ENCODE data around the gene APBB2. TPM values are rescaled to one million over a fixed set of nuclear protein-coding genes. Genes with fewer than 3 reads are reported as not detected.

Gene APBB2
- total RNA-seq, 1 experiment from 2014 or later: 49.0 TPM

DNA sequence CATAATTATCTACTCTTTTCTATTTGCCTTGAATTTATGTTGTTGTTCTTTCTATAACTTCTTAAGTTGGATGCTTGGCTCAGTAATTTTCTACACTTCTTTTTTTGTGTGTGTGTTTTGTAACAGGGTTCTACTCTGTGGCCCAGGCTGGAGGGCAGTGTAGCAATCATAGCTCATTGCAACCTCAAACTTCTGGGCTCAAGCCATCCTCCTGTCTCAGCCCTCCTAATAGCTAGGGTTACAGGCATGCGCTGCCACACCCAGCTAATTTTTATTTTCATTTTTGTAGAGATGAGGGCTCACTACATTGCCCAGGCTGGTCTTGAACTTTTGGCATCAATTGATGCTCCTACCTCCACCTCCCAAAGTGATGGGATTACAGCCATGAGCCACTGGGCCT lies 21.7 kb upstream of the APBB2 start (continued):
- TF ChIP-seq, protein P1, sequence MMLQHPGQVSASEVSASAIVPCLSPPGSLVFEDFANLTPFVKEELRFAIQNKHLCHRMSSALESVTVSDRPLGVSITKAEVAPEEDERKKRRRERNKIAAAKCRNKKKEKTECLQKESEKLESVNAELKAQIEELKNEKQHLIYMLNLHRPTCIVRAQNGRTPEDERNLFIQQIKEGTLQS (CRISPR knock-in tag; conservative IDR thresholded peaks at IDR 0.05): no peak
- no peak for TF ChIP-seq AR (CRISPR knock-in tag; IDR thresholded peaks at IDR 0.05)

DNA sequence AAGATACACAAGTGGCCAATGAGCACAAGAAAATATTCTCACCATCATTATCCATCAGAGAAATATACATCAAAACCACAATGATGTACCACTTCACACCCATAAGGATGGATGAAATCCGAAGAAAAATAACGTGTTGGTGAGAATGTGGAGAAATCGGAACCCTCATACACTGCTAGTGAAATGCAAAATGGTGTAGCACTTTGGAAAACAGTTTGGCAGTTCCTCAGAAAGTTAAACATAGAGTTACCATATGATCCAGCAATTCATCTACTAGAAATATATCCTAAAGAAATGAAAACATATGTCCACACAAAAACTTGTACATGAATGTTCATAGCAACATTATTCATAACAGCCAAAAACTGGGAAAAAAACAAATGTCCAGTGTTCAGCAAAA lies 18.5 kb upstream of the APBB2 start:
- no peaks in the 10 kb centered on the region for H3K9me3 Mint-ChIP-seq
- H3K36me3 Mint-ChIP-seq: no peaks in the 10 kb centered on the region
- no peak overlapping the region for H3K27ac Mint-ChIP-seq
- no peaks in the 10 kb centered on the region for H3K4me1 Mint-ChIP-seq
- ChIA-PET CTCF (interaction anchor here (1.5 to 2.6 kb wide), 2 partner anchors 256 to 324 kb away, joined by 4 to 12 read pairs; no protein-coding TSS in a partner anchor), POLR2A (no interaction called here)
- H3K27me3 Mint-ChIP-seq (ENCODE audit: low read depth): no peaks in the 10 kb centered on the region; the same call in 1 of the 2 replicates
- ATAC-seq: no peak
- TF ChIP-seq, protein P2, sequence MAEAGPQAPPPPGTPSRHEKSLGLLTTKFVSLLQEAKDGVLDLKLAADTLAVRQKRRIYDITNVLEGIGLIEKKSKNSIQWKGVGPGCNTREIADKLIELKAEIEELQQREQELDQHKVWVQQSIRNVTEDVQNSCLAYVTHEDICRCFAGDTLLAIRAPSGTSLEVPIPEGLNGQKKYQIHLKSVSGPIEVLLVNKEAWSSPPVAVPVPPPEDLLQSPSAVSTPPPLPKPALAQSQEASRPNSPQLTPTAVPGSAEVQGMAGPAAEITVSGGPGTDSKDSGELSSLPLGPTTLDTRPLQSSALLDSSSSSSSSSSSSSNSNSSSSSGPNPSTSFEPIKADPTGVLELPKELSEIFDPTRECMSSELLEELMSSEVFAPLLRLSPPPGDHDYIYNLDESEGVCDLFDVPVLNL (CRISPR knock-in tag; IDR thresholded peaks at IDR 0.05; ENCODE audit: borderline replicate concordance, low read depth): no peak
- no peak for DNase-seq (ENCODE audit: low spot score)
- no peak overlapping the region for H3K4me3 Mint-ChIP-seq

DNA sequence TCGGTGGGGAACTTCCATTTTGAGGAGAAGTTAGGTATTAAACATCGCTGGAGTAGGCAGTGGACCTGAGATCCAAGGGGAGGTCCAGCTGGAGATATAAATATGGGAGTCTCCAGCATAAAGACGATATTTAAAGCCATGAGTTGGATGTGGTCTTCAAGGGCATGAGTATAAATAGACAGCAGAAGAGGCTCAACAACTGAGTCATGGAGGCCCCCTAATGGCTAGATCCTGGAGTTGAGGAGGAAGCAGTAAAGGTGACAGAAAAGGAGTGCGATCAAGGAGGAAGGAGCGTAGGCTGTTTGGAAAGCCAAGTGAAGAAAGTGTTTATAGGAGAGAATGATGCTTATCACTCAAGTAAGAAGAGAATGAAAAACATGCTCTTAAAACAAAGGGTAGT lies 18.1 kb upstream of the APBB2 start:
- ChIA-PET POLR2A (no interaction called here), CTCF (interaction anchor here (0.6 to 2.6 kb wide), 4 partner anchors 10 to 324 kb away, joined by 3 to 12 read pairs (median 4); no protein-coding TSS in a partner anchor)
- H3K9me3 Mint-ChIP-seq: no peaks in the 10 kb centered on the region
- no peak for DNase-seq (ENCODE audit: low spot score)
- no peaks in the 10 kb centered on the region for H3K4me1 Mint-ChIP-seq
- H3K27me3 Mint-ChIP-seq (ENCODE audit: low read depth): no peaks in the 10 kb centered on the region; the same call in 1 of the 2 replicates
- no peaks in the 10 kb centered on the region for H3K36me3 Mint-ChIP-seq
- ATAC-seq: peak; percentile 86
- no peak overlapping the region for H3K4me3 Mint-ChIP-seq
- no peak overlapping the region for H3K27ac Mint-ChIP-seq
- TF ChIP-seq ZNF396 (CRISPR knock-in tag; IDR thresholded peaks at IDR 0.05; ENCODE audit: borderline replicate concordance) (no peak), FOXJ3 (CRISPR knock-in tag; IDR thresholded peaks at IDR 0.05; ENCODE audit: borderline replicate concordance) (no peak), ZNF232 (CRISPR knock-in tag; IDR thresholded peaks at IDR 0.05) (no peak), ZNF512 (CRISPR knock-in tag; IDR thresholded peaks at IDR 0.05; ENCODE audit: borderline replicate concordance) (no peak), SMAD3 (CRISPR knock-in tag; IDR thresholded peaks at IDR 0.05; ENCODE audit: borderline replicate concordance) (no peak), TEAD4 (CRISPR knock-in tag; IDR thresholded peaks at IDR 0.05) (no peak), SOX15 (CRISPR knock-in tag; IDR thresholded peaks at IDR 0.05) (no peak), AFF4 (CRISPR knock-in tag; IDR thresholded peaks at IDR 0.05; ENCODE audit: borderline replicate concordance) (no peak), NR3C1 (CRISPR knock-in tag; conservative IDR thresholded peaks at IDR 0.05; ENCODE audit: low read depth) (no peak), STAT6 (CRISPR knock-in tag; conservative IDR thresholded peaks at IDR 0.05; ENCODE audit: low read depth) (no peak), JAZF1 (CRISPR knock-in tag; IDR thresholded peaks at IDR 0.05) (no peak), ZNF263 (CRISPR knock-in tag; IDR thresholded peaks at IDR 0.05; ENCODE audit: low read depth) (no peak), ETV6 (CRISPR knock-in tag; IDR thresholded peaks at IDR 0.05) (no peak), EMX1 (CRISPR knock-in tag; IDR thresholded peaks at IDR 0.05) (no peak), PRRX2 (CRISPR knock-in tag; IDR thresholded peaks at IDR 0.05) (no peak)
- TF ChIP-seq, protein P1 (CRISPR knock-in tag; conservative IDR thresholded peaks at IDR 0.05): no peak
- TF ChIP-seq, protein P2 (CRISPR knock-in tag; IDR thresholded peaks at IDR 0.05; ENCODE audit: borderline replicate concordance, low read depth): no peak
